ENCODE results near the gene IL16. TPM values are rescaled to one million over a fixed set of nuclear protein-coding genes. Genes with fewer than 3 reads are reported as not detected.
A peak's percentile ranks its signal among the peaks of the same experiment; 100 is the strongest.

IL16 gene
- total and polyA plus RNA-seq, 10 donors = 93.9 to 159 (median 128) TPM

GRCh38 chr15:81314378-81314777, 117.7 kb downstream of the IL16 start:
- 76 to 96% (median 84%) methylated on average over 4 to 5 of the region's 5 CpGs for WGBS, 5 donors
- TF ChIP-seq POLR2A (IDR thresholded peaks at IDR 0.05) (no peak), POLR2AphosphoS5 (IDR thresholded peaks at IDR 0.05) (peak in 1 of 3 donors; percentile 28)
- Histone ChIP-seq H3K4me1 (peaks cover 31 to 100% (median 68%) of the 10 kb centered on the region in 6 donors), H3K36me3 (peaks cover 0 to 90% (median 44%) of the 10 kb centered on the region in 6 donors), H3K27ac (peak overlapping the region in 5 of 8 donors; percentile 15 to 98 (median 53)), H3K9me3 (no peaks in the 10 kb centered on the region), H3K4me3 (no peak overlapping the region), H3K27me3 (replicated peaks in 1 of 7) (no peaks in the 10 kb centered on the region)
- intact Hi-C loops (cut with DNase I; ENCODE audit: low total_unique reads) = no loop called here
- DNase-seq = peak; percentile 64

- TF ChIP-seq, protein P1, sequence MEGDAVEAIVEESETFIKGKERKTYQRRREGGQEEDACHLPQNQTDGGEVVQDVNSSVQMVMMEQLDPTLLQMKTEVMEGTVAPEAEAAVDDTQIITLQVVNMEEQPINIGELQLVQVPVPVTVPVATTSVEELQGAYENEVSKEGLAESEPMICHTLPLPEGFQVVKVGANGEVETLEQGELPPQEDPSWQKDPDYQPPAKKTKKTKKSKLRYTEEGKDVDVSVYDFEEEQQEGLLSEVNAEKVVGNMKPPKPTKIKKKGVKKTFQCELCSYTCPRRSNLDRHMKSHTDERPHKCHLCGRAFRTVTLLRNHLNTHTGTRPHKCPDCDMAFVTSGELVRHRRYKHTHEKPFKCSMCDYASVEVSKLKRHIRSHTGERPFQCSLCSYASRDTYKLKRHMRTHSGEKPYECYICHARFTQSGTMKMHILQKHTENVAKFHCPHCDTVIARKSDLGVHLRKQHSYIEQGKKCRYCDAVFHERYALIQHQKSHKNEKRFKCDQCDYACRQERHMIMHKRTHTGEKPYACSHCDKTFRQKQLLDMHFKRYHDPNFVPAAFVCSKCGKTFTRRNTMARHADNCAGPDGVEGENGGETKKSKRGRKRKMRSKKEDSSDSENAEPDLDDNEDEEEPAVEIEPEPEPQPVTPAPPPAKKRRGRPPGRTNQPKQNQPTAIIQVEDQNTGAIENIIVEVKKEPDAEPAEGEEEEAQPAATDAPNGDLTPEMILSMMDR (IDR thresholded peaks at IDR 0.05 in 8 of 11, conservative IDR thresholded peaks at IDR 0.05 in 3 of 11) = no peak
- TF ChIP-seq POLR2AphosphoS5 (IDR thresholded peaks at IDR 0.05) = peak in 2 of 3 donors; percentile 16 to 35
- Histone ChIP-seq H3K27ac (peak overlapping the region in 6 of 8 donors; percentile 27 to 98 (median 54)), H3K4me1 (peaks cover 29 to 94% (median 66%) of the 10 kb centered on the region in 6 donors), H3K27me3 (replicated peaks in 1 of 7) (no peaks in the 10 kb centered on the region), H3K9me3 (no peaks in the 10 kb centered on the region), H3K4me3 (no peak overlapping the region), H3K36me3 (peaks cover 0 to 90% (median 42%) of the 10 kb centered on the region in 6 donors)
- peak; percentile 78 for DNase-seq
- intact Hi-C loops (cut with DNase I; ENCODE audit: low total_unique reads) = no loop called here
- 75 to 88% (median 79%) methylated on average over 14 of the region's 14 CpGs for WGBS, 5 donors
Measured at GRCh38 chr15:81315452-81316175, 118.9 kb downstream of the IL16 start.

GRCh38 chr15:81316267-81316666, 119.6 kb downstream of the IL16 start:
- Histone ChIP-seq H3K27ac (peak overlapping the region in 4 of 8 donors; percentile 53 to 98 (median 58)), H3K9me3 (no peaks in the 10 kb centered on the region), H3K36me3 (peaks cover 0 to 93% (median 44%) of the 10 kb centered on the region in 6 donors), H3K4me1 (peaks cover 26 to 93% (median 60%) of the 10 kb centered on the region in 6 donors), H3K4me3 (no peak overlapping the region), H3K27me3 (replicated peaks in 1 of 7) (no peaks in the 10 kb centered on the region)
- DNase-seq = no peak
- intact Hi-C loops (cut with DNase I; ENCODE audit: low total_unique reads) = no loop called here
- 80 to 89% (median 84%) methylated on average over 3 of the region's 3 CpGs for WGBS, 5 donors
- TF ChIP-seq, protein P1 (IDR thresholded peaks at IDR 0.05 in 8 of 11, conservative IDR thresholded peaks at IDR 0.05 in 3 of 11) = no peak
- TF ChIP-seq POLR2A (IDR thresholded peaks at IDR 0.05) (no peak), POLR2AphosphoS5 (IDR thresholded peaks at IDR 0.05) (no peak)

DNA sequence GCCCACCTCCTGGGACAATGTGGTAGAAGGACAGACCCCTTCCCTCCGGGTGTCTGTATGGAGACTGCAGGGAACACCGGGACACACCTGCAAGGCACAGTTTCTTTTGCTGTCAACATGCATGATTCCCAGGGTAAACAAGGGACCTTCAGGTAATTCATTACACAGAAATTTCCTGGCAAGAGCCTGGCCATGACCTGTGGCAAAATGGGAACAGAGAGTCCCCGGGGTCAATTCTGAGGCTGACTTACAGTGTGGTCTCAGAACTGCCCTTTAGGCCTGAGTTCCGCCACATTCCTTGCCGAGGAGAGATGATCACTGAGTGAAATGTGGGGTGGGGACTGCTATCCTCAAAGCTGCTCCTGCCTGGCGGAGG, 121.0 kb downstream of the IL16 start:
- TF ChIP-seq POLR2A (IDR thresholded peaks at IDR 0.05) (no peak), POLR2AphosphoS5 (IDR thresholded peaks at IDR 0.05) (no peak)
- TF ChIP-seq, protein P1 (IDR thresholded peaks at IDR 0.05 in 8 of 11, conservative IDR thresholded peaks at IDR 0.05 in 3 of 11) = no peak
- no peak overlapping the region for H3K4me3 ChIP-seq
- H3K36me3 ChIP-seq = peaks cover 0 to 93% (median 42%) of the 10 kb centered on the region in 6 donors
- H3K4me1 ChIP-seq = peaks cover 14 to 91% (median 56%) of the 10 kb centered on the region in 6 donors
- no peaks in the 10 kb centered on the region for H3K27me3 ChIP-seq (replicated peaks in 1 of 7)
- H3K27ac ChIP-seq = peak overlapping the region in 5 of 8 donors; percentile 16 to 98 (median 53)
- WGBS, 5 donors = 89 to 96% (median 94%) methylated on average over 6 of the region's 6 CpGs
- intact Hi-C loops (cut with DNase I; ENCODE audit: low total_unique reads) = no loop called here
- H3K9me3 ChIP-seq = no peaks in the 10 kb centered on the region
- DNase-seq = peak; percentile 47
